H9 (cell line): ENCODE results near the gene APOL1. TPM values are rescaled to one million over a fixed set of nuclear protein-coding genes. Genes with fewer than 3 reads are reported as not detected.
A peak's percentile ranks its signal among the peaks of the same experiment; 100 is the strongest.

Experiments used
- DNase-seq: peaks from one replicate; pipeline ENCODE4 v3.0.0-alpha.2; 2017
- H2AFZ ChIP-seq: one replicate; pipeline ENCODE4 v1.6.1; 2013; ENCODE audit warnings: mild to moderate bottlenecking, low read length, control low read depth, moderate library complexity
- H2AK5ac ChIP-seq: 2 replicates; pipeline ENCODE4 v1.6.1; 2013; ENCODE audit warnings: low read length, control low read depth, mixed read lengths; ENCODE audit not compliant: insufficient read length
- H2BK120ac ChIP-seq: one replicate; pipeline ENCODE4 v1.6.1; 2013; ENCODE audit warnings: low read depth, mild to moderate bottlenecking, low read length, control low read depth, inconsistent platforms; ENCODE audit not compliant: poor library complexity, severe bottlenecking
- H2BK12ac ChIP-seq: 2 replicates; pipeline ENCODE4 v1.6.1; 2013; ENCODE audit warnings: low read length, control low read depth, mixed read lengths, low read depth; ENCODE audit not compliant: insufficient read length
- H2BK15ac ChIP-seq: 2 replicates; pipeline ENCODE4 v1.6.1; 2013; ENCODE audit warnings: low read depth, low read length, control low read depth
- H2BK20ac ChIP-seq: one replicate; pipeline ENCODE4 v1.6.1; 2013; ENCODE audit warnings: low read depth, mild to moderate bottlenecking, low read length, control low read depth, inconsistent platforms; ENCODE audit not compliant: poor library complexity, severe bottlenecking
- H2BK5ac ChIP-seq: 2 replicates; pipeline ENCODE4 v1.6.1; 2013; ENCODE audit warnings: low read length, control low read depth, mixed read lengths; ENCODE audit not compliant: insufficient read length
- H3K14ac ChIP-seq: 2 replicates; pipeline ENCODE4 v1.6.1; 2013; ENCODE audit warnings: low read length, control low read depth; ENCODE audit not compliant: insufficient read depth
- H3K18ac ChIP-seq: 2 replicates; pipeline ENCODE4 v1.6.1; 2013; ENCODE audit warnings: low read depth, mild to moderate bottlenecking, mixed read lengths, low read length, control low read depth; ENCODE audit not compliant: insufficient read length
- H3K23ac ChIP-seq: 2 replicates; pipeline ENCODE4 v1.6.1; 2013; ENCODE audit warnings: low read length, control low read depth, mixed read lengths, low read depth; ENCODE audit not compliant: insufficient read length
- H3K23me2 ChIP-seq: 2 replicates; pipeline ENCODE4 v1.6.1; 2013; ENCODE audit warnings: low read depth, mild to moderate bottlenecking, mixed read lengths, low read length, control low read depth; ENCODE audit not compliant: insufficient read length, poor library complexity, severe bottlenecking
- H3K27ac ChIP-seq: 2 replicates; pipeline ENCODE4 v1.5.1; 2013; ENCODE audit warnings: low read length, control low read depth, mixed read lengths, low read depth; ENCODE audit not compliant: insufficient read length
- H3K27me3 ChIP-seq: 2 replicates; pipeline ENCODE4 v1.6.1; 2013; ENCODE audit warnings: low read length, control low read depth, inconsistent platforms; ENCODE audit not compliant: insufficient read depth
- H3K4ac ChIP-seq: 2 replicates; pipeline ENCODE4 v1.6.1; 2013; ENCODE audit warnings: low read depth, mild to moderate bottlenecking, control low read depth, inconsistent platforms, low read length, moderate library complexity
- H3K4me1 ChIP-seq: 2 replicates; pipeline ENCODE4 v1.6.1; 2013; ENCODE audit warnings: low read length, control low read depth, inconsistent platforms; ENCODE audit not compliant: insufficient read depth
- H3K4me2 ChIP-seq: 2 replicates; pipeline ENCODE4 v1.6.1; 2013; ENCODE audit warnings: low read length, control low read depth, mixed read lengths; ENCODE audit not compliant: insufficient read length, insufficient read depth
- H3K56ac ChIP-seq: 2 replicates; pipeline ENCODE4 v1.6.1; 2013; ENCODE audit warnings: low read depth, mild to moderate bottlenecking, mixed read lengths, low read length, control low read depth; ENCODE audit not compliant: insufficient read length
- H3K79me1 ChIP-seq: 2 replicates; pipeline ENCODE4 v1.6.1; 2013; ENCODE audit warnings: low read depth, mild to moderate bottlenecking, moderate library complexity, low read length, control low read depth, inconsistent platforms; ENCODE audit not compliant: insufficient read depth, poor library complexity, severe bottlenecking
- H3K79me2 ChIP-seq: 2 replicates; pipeline ENCODE4 v1.6.1; 2013; ENCODE audit warnings: low read length, control low read depth, inconsistent platforms; ENCODE audit not compliant: insufficient read depth
- H3K9ac ChIP-seq: 2 replicates; pipeline ENCODE4 v1.6.1; 2013; ENCODE audit warnings: low read length, control low read depth, mixed read lengths; ENCODE audit not compliant: insufficient read length; ENCODE audit errors: extremely low read depth
- H3K9me3 ChIP-seq: one replicate; pipeline ENCODE4 v1.6.1; 2013; ENCODE audit warnings: low read depth, low read length, inconsistent platforms; ENCODE audit not compliant: control insufficient read depth
- H3T11ph ChIP-seq: one replicate; pipeline ENCODE4 v1.6.1; 2013; ENCODE audit warnings: mild to moderate bottlenecking, low read length, control low read depth, inconsistent platforms
- H4K20me1 ChIP-seq: one replicate; pipeline ENCODE4 v1.6.1; 2013; ENCODE audit not compliant: control insufficient read depth, insufficient read length, insufficient read depth
- H4K5ac ChIP-seq: 2 replicates; pipeline ENCODE4 v1.6.1; 2013; ENCODE audit warnings: low read depth, mild to moderate bottlenecking, mixed read lengths, low read length, control low read depth; ENCODE audit not compliant: insufficient read length
- H4K8ac ChIP-seq: replicated peaks from 2 replicates; pipeline ENCODE4 v1.6.1; 2013; ENCODE audit warnings: low read length, control low read depth, mixed read lengths, low read depth; ENCODE audit not compliant: insufficient read length
- H4K91ac ChIP-seq: 2 replicates; pipeline ENCODE4 v1.6.1; 2013; ENCODE audit warnings: low read depth, mild to moderate bottlenecking, moderate library complexity, mixed read lengths, low read length, control low read depth; ENCODE audit not compliant: insufficient read length
- H3K27ac Mint-ChIP-seq, 3 experiments: 2 replicates in 2 of 3; 3 replicates in 1 of 3; pipeline ENCODE4 v1.8.0; 2020 to 2021; ENCODE audit warnings: mixed read lengths in 3 of 3, mild to moderate bottlenecking in 1 of 3, moderate library complexity in 1 of 3
- H3K27me3 Mint-ChIP-seq: 2 replicates; pipeline ENCODE4 v1.8.0; 2021; ENCODE audit warnings: low read depth, mild to moderate bottlenecking, moderate library complexity, mixed read lengths
- H3K36me3 Mint-ChIP-seq, 3 experiments: 2 replicates in 2 of 3; 3 replicates in 1 of 3; pipeline ENCODE4 v1.8.0; 2020 to 2021; ENCODE audit warnings: low read depth in 3 of 3, mixed read lengths in 3 of 3; ENCODE audit not compliant: insufficient read depth in 1 of 3
- H3K4me1 Mint-ChIP-seq, 2 experiments: 2 replicates each; pipeline ENCODE4 v1.8.0; 2020; ENCODE audit warnings: mixed read lengths in 2 of 2
- H3K4me3 Mint-ChIP-seq, 2 experiments: 2 replicates in 1 of 2; 3 replicates in 1 of 2; pipeline ENCODE4 v1.8.0; 2020 to 2021; ENCODE audit warnings: mild to moderate bottlenecking in 2 of 2, mixed read lengths in 2 of 2, moderate library complexity in 1 of 2
- H3K9me3 Mint-ChIP-seq, 2 experiments: 2 replicates in 1 of 2; 3 replicates in 1 of 2; pipeline ENCODE4 v1.8.0; 2020; ENCODE audit warnings: mild to moderate bottlenecking in 2 of 2, mixed read lengths in 2 of 2, moderate library complexity in 1 of 2
- CTCF ChIP-seq: fragments of 200-600 bp; sonication (generic); conservative IDR thresholded peaks from 3 replicates; pipeline ENCODE4 v1.8.0; 2021; ENCODE audit warnings: antibody characterized with exemption, mild to moderate bottlenecking
- WGBS: extraction: QIAGEN DNeasy Blood & Tissue Kit; methylation state at CpG from one replicate; pipeline ENCODE4 v1.1.7; 2013; ENCODE audit warnings: missing lambda C conversion rate, low lambda C conversion rate, mixed read lengths; ENCODE audit not compliant: insufficient read length; ENCODE audit errors: extremely low coverage; 5-methylcytosine and 5-hydroxymethylcytosine counted together
- total RNA-seq: library from RNA; stranded (reverse); gene quantifications from 2 replicates; pipeline ENCODE4 v1.2.1, GENCODE V29; 2021

APOL1 gene
- total RNA-seq, 1 experiment from 2014 or later, result not detected

GRCh38 chr22:36305813-36306212 lies 52.9 kb downstream of the APOL1 start:
- TF ChIP-seq CTCF, result no peak
- peak overlapping the region in 1 of 3 experiments; percentile 62; a peak in 2 of 7 replicates for H3K27ac Mint-ChIP-seq
- no peaks in the 10 kb centered on the region for H4K20me1 ChIP-seq

More at GRCh38 chr22:36305813-36306212, 52.9 kb downstream of the APOL1 start:
- no peak overlapping the region for H3K4me2 ChIP-seq
- H3K9me3 ChIP-seq, result no peaks in the 10 kb centered on the region
- H3K4me1 ChIP-seq, result no peaks in the 10 kb centered on the region
- Mint-ChIP-seq H3K9me3 (no peaks in the 10 kb centered on the region), H3K4me3 (no peak overlapping the region), H3K4me1 (0 out of 4 replicates have a peak, but pooled peaks cover 0 to 3% of the 10 kb centered on the region in 2 experiments), H3K27me3 (no peaks in the 10 kb centered on the region), H3K36me3 (peaks cover 53 to 89% (median 78%) of the 10 kb centered on the region in 3 experiments)
- no peak overlapping the region for H2BK5ac ChIP-seq
- no peak overlapping the region for H2AFZ ChIP-seq
- H2BK12ac ChIP-seq, result no peak overlapping the region
- H2BK20ac ChIP-seq, result no peak overlapping the region
- no peak overlapping the region for H3K27ac ChIP-seq
- H3K23ac ChIP-seq, result no peak overlapping the region
- H2AK5ac ChIP-seq, result no peak overlapping the region
- H3T11ph ChIP-seq, result no peak overlapping the region
- H4K91ac ChIP-seq, result no peak overlapping the region
- no peaks in the 10 kb centered on the region for H3K23me2 ChIP-seq
- no peaks in the 10 kb centered on the region for H3K79me1 ChIP-seq
- H3K4ac ChIP-seq, result no peak overlapping the region
- no peak overlapping the region for H3K14ac ChIP-seq
- H3K56ac ChIP-seq, result no peak overlapping the region
- no peak overlapping the region for H3K9ac ChIP-seq
- H3K18ac ChIP-seq, result no peak overlapping the region
- no peak overlapping the region for H2BK120ac ChIP-seq
- no CpG with 5 or more reads among the region's 19 CpGs for WGBS
- no peak overlapping the region for H4K8ac ChIP-seq
- H4K5ac ChIP-seq, result no peak overlapping the region
- no peak overlapping the region for H2BK15ac ChIP-seq
- H3K79me2 ChIP-seq, result no peaks in the 10 kb centered on the region
- H3K27me3 ChIP-seq, result no peaks in the 10 kb centered on the region
- no peak for DNase-seq
